Measurements from ENCODE around the gene RHOB. TPM values are rescaled to one million over a fixed set of nuclear protein-coding genes. Genes with fewer than 3 reads are reported as not detected.

The RHOB gene
- total RNA-seq, 4 donors from 2014 or later, result 809 to 1,532 (median 1,203) TPM

DNA sequence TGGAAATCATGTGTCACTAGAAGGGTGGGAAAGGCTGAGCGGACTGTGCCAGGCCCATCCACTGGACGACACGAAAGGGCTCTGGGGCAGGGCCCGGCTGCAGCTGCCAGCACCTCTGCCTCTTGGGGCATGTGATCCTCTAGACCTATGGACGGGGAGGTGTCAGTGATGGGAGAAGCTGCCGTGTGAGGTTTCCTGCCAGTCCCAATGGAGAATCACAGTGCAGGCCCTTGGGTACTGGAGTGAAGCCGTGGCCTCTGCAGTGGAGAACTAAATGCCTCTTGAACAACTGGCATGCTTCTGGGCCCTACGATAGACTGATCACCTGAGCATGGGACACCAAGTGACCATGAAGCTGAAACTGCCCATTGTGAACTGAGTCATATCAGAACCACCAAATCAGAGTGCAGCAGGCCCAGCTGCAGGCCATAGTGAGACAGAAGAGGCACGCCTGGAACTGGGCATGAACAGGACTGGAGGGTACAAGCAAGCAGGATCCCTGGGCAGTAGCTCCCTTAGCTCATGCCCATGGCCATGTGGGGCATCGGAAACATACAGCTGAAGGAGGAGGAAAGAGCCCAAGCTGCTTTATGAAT lies 18.8 kb upstream of the RHOB start:
- H3K27me3 ChIP-seq, result no peaks in the 10 kb centered on the region
- H3K4me1 ChIP-seq, result peaks cover 35 to 56% (median 44%) of the 10 kb centered on the region in 4 donors
- no peak overlapping the region for H3K4me3 ChIP-seq
- TF ChIP-seq, protein P1, sequence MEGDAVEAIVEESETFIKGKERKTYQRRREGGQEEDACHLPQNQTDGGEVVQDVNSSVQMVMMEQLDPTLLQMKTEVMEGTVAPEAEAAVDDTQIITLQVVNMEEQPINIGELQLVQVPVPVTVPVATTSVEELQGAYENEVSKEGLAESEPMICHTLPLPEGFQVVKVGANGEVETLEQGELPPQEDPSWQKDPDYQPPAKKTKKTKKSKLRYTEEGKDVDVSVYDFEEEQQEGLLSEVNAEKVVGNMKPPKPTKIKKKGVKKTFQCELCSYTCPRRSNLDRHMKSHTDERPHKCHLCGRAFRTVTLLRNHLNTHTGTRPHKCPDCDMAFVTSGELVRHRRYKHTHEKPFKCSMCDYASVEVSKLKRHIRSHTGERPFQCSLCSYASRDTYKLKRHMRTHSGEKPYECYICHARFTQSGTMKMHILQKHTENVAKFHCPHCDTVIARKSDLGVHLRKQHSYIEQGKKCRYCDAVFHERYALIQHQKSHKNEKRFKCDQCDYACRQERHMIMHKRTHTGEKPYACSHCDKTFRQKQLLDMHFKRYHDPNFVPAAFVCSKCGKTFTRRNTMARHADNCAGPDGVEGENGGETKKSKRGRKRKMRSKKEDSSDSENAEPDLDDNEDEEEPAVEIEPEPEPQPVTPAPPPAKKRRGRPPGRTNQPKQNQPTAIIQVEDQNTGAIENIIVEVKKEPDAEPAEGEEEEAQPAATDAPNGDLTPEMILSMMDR (IDR thresholded peaks at IDR 0.05), result no peak
- no peak for TF ChIP-seq POLR2AphosphoS5 (IDR thresholded peaks at IDR 0.05)
- TF ChIP-seq EP300 (IDR thresholded peaks at IDR 0.05), result no peak
- TF ChIP-seq POLR2A (IDR thresholded peaks at IDR 0.05; ENCODE audit: low read depth), result no peak
- no peaks in the 10 kb centered on the region for H3K36me3 ChIP-seq
- peak; percentile 80 for DNase-seq (ENCODE audit: extremely low spot score)
- intact Hi-C loops (cut with DNase I), result no loop called here
- H3K9me3 ChIP-seq, result no peaks in the 10 kb centered on the region
- 91% methylated on average over 9 of the region's 10 CpGs for WGBS
- H3K27ac ChIP-seq (replicated peaks in 1 of 4), result no peak overlapping the region

DNA sequence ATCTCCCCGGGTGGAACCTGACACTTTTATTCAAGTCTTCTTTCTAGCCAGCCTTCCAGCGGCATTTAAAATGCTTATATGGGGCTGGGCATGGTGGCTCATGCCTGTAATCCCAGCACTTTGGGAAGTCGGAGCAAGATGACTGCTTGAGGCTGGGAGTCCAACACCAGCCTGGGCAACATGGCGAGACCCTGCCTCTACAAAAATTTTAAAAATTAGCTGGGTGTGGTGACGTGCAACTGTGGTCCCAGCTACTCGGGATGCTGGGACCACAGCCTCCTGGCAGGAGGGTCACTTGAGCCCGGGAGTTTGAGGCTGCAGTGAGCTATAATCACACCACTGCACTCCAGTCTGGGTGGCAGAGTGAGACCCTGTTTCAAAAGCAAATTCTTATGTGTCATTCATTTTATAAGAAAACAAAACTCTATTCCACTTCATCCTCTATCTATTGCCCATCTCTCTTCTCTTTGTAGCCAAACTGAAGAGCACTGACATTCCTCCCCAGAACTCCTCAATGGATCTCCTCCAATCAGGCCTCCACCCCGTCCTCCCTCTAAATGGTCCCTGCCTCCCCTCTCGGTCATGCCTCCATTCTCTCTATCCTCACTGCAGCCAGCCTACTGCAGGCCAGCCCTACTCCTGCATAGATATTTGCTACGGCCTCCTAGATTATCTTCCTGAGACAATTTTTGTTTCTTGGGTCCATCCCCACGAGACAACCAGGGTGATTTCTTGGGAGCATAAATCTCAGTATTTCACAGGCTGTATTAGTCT lies 18.0 kb upstream of the RHOB start:
- TF ChIP-seq POLR2A (IDR thresholded peaks at IDR 0.05; ENCODE audit: low read depth) (no peak), POLR2AphosphoS5 (IDR thresholded peaks at IDR 0.05) (no peak), EP300 (IDR thresholded peaks at IDR 0.05) (no peak)
- TF ChIP-seq, protein P1 (IDR thresholded peaks at IDR 0.05), result no peak
- DNase-seq (ENCODE audit: extremely low spot score), result peak; percentile 42
- H3K27me3 ChIP-seq, result no peaks in the 10 kb centered on the region
- WGBS, result 93% methylated on average over 11 of the region's 11 CpGs
- H3K27ac ChIP-seq (replicated peaks in 1 of 4), result peak overlapping the region in 3 of 4 donors; percentile 43 to 61 (median 50)
- no peaks in the 10 kb centered on the region for H3K36me3 ChIP-seq
- intact Hi-C loops (cut with DNase I), result no loop called here
- no peak overlapping the region for H3K4me3 ChIP-seq
- H3K9me3 ChIP-seq, result no peaks in the 10 kb centered on the region
- peaks cover 31 to 47% (median 38%) of the 10 kb centered on the region in 4 donors for H3K4me1 ChIP-seq

DNA sequence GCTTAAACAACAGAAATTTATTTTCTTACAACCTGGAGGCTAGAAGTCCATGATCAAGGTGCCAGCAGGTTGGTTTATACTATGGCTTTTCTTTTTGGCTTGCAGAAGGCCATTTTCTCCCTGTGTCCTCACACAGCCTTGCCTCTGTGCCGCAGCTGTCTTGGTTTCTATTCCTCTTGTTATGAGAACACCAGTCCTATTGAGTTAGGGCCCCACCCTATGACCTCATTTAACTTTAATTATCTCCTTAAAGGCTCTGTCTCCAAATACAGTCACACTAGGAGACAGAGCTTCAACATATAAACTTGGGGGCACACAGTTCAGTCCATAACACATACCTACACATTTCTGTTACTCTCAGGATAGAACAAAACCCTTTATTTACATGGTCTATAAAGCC lies 17.3 kb upstream of the RHOB start:
- H3K9me3 ChIP-seq, result no peaks in the 10 kb centered on the region
- no peak overlapping the region for H3K4me3 ChIP-seq
- intact Hi-C loops (cut with DNase I), result no loop called here
- no peaks in the 10 kb centered on the region for H3K36me3 ChIP-seq
- TF ChIP-seq POLR2AphosphoS5 (IDR thresholded peaks at IDR 0.05), result peak in 1 of 2 donors; percentile 53
- TF ChIP-seq EP300 (IDR thresholded peaks at IDR 0.05), result no peak
- 62% methylated on average over 1 of the region's 1 CpG for WGBS
- H3K27ac ChIP-seq (replicated peaks in 1 of 4), result peak overlapping the region; percentile 38 to 61 (median 46)
- peaks cover 25 to 43% (median 32%) of the 10 kb centered on the region in 4 donors for H3K4me1 ChIP-seq
- DNase-seq (ENCODE audit: extremely low spot score), result no peak
- H3K27me3 ChIP-seq, result no peaks in the 10 kb centered on the region

DNA sequence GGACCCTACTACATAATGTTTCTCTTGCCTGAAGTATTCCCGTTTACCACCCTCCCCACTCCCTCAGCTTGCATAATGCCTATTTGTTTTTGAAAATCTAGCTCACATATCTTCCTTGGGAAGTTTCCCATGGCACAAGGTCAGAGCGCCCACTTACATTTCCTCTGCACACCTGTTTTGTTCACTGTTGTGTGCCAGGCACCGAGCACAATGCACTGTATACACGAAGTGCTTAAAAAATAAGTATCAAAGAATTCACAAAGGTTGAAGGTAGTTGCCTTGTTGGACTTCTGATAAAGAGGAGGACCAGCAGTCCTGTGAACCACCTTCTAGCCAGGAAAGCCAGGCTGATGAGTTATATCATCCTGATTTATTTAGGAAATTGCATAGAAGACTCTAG lies 16.8 kb upstream of the RHOB start:
- Histone ChIP-seq H3K36me3 (no peaks in the 10 kb centered on the region), H3K4me3 (no peak overlapping the region), H3K27me3 (no peaks in the 10 kb centered on the region), H3K9me3 (no peaks in the 10 kb centered on the region), H3K27ac (replicated peaks in 1 of 4) (peak overlapping the region; percentile 38 to 61 (median 46)), H3K4me1 (peaks cover 20 to 38% (median 27%) of the 10 kb centered on the region in 4 donors)
- DNase-seq (ENCODE audit: extremely low spot score), result no peak
- intact Hi-C loops (cut with DNase I), result no loop called here
- TF ChIP-seq EP300 (IDR thresholded peaks at IDR 0.05) (no peak), POLR2A (IDR thresholded peaks at IDR 0.05; ENCODE audit: low read depth) (no peak), POLR2AphosphoS5 (IDR thresholded peaks at IDR 0.05) (no peak)
- WGBS, result 73% methylated on average over 4 of the region's 4 CpGs

DNA sequence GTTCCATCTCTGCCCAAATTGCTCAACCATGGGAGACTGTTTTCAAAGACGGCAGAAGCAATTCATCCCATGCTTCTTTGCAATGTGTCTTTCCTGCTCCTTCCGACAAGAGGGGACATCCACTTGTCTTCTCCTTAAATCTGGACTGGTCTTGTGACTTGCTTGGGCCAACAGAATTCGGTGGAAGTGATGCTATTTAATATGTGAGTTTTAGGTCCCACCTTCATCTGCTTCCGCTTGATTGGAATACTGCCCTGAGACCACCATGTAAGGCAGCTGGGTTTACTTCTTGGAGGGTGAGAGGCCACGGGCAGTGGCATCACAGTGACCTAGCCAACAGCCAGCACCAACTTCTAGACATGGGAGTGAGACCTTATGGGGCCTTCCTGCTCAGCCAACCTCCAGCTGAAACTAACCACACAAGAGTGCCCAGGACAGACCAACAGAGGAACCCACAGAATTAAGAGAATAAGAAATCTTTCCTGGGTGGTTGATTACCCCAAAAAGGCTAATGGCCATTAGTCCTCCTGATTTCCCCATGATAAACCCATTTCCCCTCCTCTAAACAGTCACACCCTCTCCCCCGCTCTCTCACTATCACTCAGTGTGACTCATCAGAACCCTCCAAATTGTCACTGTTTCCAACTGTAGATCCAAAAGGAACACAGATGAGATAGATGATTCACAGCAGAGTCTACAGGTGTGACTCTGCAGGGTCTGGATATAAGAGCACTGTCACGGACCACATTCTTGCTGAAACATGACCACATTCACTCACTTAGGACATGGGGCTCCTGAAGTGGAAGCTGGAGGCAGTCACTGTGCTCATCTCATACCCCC lies 16.2 kb upstream of the RHOB start:
- intact Hi-C loops (cut with DNase I), result no loop called here
- TF ChIP-seq, protein P1 (IDR thresholded peaks at IDR 0.05), result no peak
- TF ChIP-seq EP300 (IDR thresholded peaks at IDR 0.05) (no peak), POLR2AphosphoS5 (IDR thresholded peaks at IDR 0.05) (no peak), POLR2A (IDR thresholded peaks at IDR 0.05; ENCODE audit: low read depth) (no peak)

More for the DNA sequence above, 16.2 kb upstream of the RHOB start:
- Histone ChIP-seq H3K27me3 (no peaks in the 10 kb centered on the region), H3K36me3 (no peaks in the 10 kb centered on the region), H3K27ac (replicated peaks in 1 of 4) (peak overlapping the region in 3 of 4 donors; percentile 41 to 61 (median 50)), H3K4me3 (no peak overlapping the region), H3K4me1 (peaks cover 14 to 31% (median 21%) of the 10 kb centered on the region in 4 donors), H3K9me3 (no peaks in the 10 kb centered on the region)
- no peak for DNase-seq (ENCODE audit: extremely low spot score)
- 85% methylated on average over 7 of the region's 7 CpGs for WGBS
